Stimulated activated CD4-positive, alpha-beta T cell treated with anti-CD3 and anti-CD28 coated beads, TNF-alpha, amount 100 ng/mL, for 48 hours (primary cell): ENCODE data around the gene ACTC1.

Source experiments
- DNase-seq, 3 donors: peaks; one replicate each; pipeline ENCODE4 v3.0.0-alpha.2; 2020; ENCODE audit warnings: low read depth in 3 of 3

ACTC1 gene

DNA sequence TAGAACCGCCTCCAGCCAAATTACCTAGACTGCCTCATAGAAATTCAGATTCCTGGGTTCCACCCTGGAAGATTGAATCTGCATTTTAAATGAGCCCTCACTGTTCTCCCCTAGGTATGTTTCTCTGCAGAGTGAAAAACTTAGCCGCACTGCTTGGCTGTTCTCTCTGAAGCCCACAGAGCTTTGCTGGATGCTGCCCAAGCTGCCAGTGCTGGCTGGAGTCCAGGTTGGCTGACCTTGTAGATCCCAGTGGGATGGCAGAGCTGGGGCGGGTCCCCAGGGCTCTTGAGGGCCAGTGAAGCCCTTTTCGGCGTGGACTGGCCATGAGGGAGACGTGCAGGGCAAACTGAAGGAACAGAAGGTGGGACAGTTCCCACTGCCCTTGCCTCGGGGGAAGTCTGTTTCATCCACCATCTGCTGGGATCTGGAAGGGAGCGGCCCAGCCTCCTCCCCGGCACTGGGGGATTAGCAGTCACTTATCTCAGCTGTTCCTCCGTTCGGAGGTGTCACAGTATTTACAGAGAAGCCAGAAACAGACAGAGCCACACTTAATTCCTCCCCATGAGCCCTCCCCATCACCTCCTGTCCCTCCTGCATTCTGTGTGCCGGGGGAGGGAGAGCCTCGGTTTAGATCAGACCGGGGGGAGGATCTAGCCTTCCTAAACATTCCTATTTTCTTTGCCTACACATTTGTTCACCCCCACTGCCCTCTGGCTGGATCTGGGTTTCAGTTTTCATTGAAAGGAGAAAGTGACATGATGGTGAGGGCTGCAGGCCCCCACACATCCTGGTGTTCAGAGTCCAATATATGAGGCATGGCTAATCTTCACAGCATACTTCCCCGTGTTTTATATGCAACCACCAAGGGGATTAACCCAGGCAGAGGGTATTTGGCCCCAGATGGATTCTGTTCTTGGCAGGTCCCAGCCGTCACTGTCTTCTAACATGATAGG, 4.1 kb upstream of the ACTC1 start:
- no peak for DNase-seq

DNA sequence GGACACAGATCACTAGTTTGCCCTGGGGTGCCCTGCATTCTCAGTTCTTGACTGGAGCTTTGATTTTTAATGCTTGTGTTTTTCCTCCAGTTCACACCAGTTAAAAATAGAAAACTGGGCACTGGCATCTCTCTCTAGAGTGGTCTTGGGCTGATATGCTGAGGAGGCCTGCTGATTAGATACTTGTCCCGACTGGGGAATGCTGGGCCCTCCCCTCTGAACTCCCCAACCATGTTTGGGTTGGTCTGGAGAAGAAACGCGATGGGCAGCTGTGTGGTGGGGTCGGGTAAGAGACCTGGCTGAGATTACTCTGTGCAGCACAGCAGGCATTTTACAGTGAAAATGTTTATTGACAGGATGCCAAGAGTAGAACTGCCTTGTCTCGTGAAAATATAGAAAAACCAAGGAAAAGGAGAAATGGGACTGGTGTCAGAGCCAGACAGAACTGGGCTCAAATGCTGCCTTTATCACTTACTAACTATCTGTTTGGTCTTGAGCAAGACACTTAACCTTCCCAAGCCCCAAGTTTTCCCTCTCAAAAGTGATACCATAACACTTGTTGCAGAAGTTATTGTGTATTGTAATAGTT, 1.6 kb upstream of the ACTC1 start:
- DNase-seq = no peak

DNA sequence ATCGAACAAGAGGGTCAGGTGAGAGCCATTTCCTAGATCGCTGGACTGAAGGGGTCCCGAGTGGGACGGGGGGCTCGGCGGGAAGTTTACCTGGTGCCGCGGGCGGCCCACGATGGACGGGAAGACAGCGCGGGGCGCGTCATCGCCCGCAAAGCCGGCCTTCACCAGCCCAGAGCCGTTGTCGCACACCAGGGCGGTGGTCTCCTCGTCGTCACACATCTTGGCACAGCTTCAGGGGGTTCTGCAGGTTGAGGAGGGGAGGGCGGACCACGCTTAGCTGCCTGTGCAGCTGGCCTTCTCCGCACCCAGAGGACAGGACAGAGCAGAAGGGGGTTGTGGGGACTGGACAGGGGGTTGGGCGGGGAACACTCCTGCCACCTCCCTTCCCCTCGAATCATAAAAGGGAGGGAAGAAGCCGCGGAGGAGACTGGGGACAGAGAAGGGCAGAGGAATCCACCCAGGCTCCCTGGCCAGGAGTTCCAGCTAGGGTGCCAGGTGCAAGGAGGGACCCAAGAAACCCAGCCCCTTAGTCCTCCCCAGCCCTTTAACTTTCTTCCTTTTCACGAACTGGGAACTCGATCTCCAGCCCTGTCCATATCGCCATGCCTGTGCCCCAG, 651 bp downstream of the ACTC1 start:
- DNase-seq = no peak

DNA sequence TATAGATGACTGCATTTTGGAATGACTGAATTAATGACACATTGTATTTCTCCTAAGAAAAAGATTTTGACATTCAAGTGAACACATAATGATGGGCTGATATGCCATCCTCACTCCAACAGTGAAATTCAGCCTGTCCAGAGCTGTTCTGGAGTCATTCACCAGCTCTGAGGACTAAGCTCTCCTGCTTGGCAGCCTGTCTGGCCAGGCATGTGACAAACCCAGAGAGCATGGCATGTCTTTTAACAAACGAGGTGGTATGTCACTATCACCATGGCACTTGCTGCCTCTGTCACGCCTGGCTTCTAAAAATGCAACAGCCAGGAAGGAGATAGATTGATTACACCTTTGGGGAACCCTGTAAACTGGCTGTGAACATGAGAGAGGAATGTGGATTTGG, 1.4 kb downstream of the ACTC1 start:
- DNase-seq = no peak

DNA sequence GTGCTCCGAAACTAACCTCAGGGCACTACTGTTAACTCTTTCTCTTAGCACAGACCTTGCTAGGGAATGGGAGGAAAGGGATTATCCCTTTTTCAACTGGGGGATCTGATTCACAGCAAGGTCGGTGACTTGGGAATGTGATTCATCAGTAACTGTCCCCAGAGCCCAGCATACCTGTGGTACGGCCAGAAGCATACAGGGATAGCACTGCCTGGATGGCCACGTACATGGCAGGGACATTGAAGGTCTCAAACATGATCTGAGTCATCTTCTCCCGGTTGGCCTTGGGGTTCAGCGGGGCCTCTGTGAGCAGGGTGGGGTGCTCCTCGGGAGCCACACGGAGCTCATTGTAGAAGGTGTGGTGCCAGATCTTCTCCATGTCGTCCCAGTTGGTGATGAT, 2.3 kb downstream of the ACTC1 start:
- DNase-seq = no peak

DNA sequence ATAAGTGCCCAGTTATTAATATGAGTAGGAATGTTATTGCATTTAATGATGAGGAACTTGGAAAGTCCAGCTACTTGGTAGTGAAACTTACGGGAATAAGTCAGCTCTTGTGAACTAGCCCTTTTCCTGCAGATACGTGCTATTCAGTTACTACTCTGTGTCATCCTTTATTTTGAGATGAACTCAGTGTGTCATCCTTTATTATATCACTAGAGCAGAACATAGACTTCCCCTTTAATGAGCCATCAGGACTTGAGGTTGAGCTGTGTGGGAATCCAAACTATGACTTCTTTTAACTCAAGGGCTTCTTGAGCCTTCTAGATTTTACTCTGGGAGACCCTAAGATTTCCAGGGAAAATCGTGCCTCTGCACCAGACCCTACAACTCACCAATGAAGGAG, 3.6 kb downstream of the ACTC1 start:
- no peak for DNase-seq

DNA sequence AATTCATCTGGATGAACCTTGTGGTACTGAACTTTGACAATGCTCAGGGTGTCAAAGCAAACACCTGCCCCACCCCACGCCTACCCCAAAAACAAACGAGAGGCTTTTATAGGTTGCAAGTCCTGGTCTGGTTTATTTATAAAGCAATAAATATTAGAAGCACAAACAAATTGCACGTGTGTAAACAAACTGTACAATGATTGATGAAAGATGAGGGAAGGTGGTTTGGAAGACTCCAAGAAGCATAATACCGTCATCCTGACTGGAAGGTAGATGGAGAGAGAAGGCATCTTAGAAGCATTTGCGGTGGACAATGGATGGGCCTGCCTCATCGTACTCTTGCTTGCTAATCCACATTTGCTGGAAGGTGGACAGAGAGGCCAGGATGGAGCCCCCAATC, 5.2 kb downstream of the ACTC1 start:
- no peak for DNase-seq

DNA sequence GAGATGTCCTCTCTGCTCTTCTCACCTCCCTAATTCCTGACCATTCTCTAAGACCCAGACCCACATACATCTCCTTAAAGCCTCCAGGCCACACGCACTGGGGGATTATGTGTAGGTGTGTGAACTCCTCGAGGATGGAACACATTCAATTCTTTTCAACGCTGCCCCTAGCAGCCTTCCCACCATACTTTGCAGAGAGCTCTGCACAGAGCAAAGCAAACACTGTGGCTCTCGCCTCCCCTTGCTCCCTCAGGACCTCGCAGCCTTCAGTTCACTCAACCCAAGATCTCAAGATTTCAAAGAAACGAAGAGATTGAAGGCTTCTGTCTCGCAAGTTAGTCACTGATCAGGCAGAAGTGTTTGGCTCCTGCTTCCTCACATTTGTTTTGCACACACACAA, 6.0 kb downstream of the ACTC1 start:
- no peak for DNase-seq

DNA sequence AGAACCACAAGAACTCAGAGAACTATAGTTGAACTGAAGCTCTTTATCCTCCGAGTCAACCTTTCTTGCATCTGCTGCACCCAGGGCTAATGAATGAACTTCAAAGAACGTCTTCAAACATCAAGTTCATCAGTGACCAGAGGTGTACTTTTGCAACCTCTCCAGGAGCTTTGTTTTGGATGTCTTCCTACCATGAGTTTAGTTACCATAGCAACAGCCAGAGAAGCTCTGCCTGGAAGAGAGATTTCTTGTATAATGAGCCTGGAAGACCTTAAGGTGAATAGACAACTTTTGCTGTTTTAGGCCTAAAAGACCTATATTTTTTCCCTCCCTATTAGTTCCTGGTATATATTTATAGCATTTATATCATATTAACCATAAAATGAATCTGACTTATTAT, 9.1 kb downstream of the ACTC1 start:
- DNase-seq = no peak

DNA sequence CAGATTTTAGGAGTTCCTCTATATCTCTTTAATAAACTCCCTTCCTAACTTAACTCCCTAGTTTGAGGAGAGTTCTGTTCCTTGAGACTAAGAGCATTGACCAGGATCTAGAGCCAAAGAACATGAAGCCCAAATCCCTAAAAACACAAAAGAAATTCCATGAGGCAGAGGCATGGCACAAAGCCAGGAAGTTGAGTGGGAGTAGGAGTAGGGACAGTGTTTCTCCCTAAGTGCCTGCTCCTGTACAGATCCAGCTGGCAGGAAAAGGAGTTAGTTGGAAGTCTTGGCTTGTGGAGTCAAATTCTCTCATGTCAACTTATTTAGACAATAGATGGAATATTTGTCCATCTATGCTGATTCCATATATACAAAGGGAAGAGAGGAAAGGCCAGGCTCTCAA, 11.4 kb downstream of the ACTC1 start:
- DNase-seq = no peak

DNA sequence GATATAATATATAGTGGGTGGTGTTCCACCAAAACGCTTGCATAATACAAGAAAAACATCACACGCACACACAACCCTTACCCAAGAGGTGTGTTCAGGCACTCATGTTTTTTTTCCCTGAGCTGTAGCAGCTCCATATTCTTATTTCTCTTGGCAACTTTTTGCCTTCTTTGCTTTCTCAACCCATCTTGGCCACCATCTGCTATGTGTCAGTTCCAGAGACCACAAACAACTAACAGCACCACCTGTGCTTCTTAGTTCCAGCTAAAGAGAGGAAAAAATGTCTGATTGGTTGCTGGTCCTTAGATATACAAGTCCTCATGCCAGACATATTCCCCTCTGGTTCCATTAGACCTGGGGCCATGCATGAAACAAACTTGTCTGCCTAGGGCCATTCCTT, 11.9 kb downstream of the ACTC1 start:
- no peak for DNase-seq

DNA sequence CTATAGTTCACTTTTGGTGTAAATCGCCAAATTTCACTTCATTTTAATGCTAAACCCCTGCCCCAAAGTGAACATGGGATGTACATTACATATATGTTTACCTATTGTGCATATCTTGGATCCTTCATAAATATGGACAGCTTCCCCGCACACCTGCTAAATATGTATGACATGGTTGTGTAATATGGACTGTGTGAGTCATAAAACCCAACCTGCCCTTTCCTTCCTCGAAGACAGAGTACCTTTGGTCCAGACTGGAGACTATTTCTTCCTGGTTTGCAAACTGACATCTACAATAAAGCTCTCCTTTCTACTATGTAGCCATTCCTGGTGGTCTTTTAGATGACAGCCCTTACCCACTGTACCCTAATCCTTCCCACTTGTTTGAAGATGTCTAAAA, 12.4 kb downstream of the ACTC1 start:
- no peak for DNase-seq

DNA sequence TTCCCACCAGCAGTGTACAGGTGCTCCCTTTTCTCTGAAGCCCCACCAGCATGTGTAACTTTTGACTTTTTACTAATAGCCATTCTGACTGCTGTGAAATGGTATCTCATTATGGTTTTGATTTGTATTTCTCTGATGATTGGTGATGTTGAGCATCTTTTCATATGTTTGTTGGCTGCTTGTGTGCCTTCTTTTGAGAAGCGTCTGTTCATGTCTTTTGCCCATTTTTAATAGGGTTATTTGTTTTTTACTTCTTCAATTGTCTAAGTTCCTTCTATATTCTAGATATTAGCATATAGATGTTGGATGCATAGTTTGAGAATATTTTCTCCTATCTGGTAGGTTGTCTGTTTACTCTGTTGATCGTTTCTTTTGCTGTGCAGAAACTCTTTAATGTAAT, 14.6 kb downstream of the ACTC1 start:
- no peak for DNase-seq

DNA sequence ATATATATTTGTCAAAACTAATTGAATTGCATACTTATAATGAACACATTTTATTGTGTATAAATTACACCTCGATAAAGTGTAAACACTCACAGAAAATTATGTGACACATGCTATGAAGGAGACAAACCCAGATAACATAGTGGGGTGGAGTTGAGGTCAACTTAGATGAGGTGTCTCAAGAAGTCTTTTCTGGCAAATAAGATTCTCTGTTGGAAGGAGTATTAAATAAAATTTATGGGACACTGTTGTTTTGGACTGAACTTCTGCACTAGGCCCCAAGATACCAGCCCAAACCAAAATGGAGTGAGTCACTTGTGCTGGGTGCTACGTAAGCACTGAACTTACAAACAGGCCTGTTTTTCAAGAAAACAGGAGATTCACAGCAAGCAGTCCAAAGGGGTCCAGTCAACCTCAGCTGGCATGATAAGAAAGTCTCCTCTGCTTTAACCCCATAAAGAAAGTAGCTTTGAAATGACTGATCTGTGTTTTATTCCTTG, 18.7 kb downstream of the ACTC1 start:
- no peak for DNase-seq

DNA sequence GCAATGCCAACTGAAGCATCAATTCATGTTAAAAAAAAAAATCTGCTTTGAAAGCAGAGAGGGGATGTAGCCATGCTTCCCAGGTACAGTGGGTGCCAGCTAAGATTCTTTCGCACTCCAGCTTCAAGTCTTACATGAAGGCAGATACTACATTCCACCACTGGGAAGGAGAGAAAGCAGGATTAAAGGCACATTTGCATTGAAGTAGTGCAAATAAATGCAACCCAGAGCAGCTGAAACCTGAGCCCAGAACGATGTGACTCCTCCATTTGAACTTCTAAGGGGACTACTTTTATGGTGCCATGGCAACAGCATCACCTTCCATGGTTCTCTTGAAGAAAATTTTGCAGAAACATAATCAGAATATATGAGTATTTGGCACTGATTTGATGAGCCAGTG, 21.4 kb downstream of the ACTC1 start:
- no peak for DNase-seq

DNA sequence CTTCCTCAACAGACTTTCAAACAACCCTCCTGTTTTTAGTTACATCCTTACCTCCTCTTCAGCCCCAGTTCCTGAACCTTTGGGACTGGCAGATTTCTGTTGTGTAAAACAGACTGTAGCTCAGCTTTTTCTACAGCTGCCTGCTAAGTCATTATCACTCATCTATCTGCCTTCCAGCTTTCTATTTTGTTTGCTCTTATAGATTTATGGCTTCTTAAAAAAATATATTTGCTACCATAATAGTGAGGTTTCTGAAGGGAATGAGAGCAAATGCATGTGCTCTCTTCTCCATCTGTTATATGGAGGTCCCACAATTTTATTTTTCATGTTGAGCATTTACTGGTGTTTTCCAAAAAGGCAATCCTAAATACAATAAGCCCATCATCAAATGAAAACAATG, 22.3 kb downstream of the ACTC1 start:
- no peak for DNase-seq

DNA sequence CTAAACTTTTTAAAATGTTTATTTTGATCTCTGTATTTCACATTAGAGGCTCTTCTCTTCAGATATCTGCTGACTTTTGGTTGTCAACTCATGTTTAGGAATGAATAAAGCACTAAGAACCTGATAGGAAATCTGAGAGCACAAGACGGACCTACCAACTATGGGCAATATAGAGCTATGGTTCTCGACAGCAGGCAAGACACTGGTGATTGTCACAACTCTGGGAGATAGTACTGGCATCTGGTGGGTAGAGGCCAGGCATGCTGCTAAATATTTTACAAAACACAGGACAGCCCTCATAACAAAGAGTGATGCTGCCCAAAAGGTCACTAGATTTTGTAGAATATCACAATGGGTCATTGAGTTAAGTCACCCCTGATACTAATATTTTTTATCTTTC, 23.0 kb downstream of the ACTC1 start:
- no peak for DNase-seq

DNA sequence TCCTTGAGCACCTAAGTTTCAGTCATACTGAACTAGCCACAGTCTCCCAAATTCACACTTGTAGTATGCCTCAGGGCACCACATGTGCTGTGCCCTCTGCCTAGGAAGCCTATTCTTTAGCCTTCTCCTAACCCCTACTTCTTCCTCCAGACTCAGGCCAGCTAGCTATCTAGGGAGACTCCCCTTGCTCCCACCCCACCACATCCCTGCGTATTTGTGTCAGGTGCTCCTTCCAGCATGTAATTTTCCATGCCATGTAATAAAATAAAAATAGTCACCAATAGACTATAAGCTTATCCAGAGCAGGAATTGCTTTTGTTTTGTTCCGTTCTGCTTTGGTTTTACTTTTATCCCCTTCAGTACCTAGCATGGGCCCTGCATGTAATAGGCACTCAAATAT, 25.6 kb downstream of the ACTC1 start:
- DNase-seq = no peak

DNA sequence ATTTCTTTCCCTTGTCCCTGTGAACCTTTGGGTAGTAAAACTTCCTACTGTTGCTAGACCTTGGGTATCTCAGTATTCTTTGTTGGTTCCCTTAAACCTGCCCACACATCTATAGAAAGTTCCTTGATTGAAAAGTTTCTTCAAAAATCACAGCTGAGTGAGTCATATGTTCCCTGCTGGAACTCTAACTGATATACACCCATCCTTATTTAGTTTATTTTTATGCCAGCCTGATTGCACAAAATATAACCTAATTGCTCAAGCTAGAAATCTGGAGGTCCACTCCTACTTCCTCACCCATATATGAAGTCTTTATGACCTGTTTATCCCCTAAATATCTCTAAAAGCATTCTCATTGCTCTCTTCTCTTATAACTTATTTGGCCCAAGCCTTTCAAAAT, 26.8 kb downstream of the ACTC1 start:
- no peak for DNase-seq

DNA sequence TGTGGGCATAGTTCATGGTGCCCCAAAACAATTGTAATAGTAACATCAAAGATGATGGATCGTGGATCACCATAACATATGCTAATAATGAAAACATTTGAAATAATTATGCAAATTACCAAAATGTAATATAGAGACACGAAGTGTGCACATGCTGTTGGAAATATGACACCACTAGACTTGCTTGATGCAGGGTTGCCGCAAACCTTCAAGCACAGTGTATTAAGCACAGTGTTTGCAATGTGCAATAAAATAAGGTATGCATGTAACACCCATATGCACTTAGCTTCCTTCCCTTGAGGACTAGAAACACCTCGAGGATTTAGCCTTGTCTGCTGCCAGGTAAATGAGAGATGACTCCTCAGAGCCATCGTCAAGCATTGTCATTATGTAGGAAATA, 29.6 kb downstream of the ACTC1 start:
- no peak for DNase-seq

DNA sequence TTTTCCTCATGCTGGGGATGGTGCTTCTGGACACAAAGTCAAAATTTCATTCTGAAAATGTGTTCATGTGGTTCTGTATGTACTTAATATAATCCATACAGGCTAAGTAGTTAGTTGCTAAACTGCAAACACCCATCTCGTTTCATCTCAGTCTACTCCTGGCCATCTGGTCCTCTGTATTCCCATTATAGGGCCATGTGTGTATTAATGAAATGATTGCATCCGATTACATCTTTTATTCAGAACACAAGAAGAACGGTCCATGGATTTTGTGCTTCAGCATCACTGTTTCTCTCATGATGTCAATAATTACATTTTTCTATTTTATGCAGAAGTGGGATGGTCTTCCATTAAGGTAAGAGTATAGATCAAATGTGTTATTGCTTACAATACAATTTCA, 34.4 kb downstream of the ACTC1 start:
- no peak for DNase-seq

DNA sequence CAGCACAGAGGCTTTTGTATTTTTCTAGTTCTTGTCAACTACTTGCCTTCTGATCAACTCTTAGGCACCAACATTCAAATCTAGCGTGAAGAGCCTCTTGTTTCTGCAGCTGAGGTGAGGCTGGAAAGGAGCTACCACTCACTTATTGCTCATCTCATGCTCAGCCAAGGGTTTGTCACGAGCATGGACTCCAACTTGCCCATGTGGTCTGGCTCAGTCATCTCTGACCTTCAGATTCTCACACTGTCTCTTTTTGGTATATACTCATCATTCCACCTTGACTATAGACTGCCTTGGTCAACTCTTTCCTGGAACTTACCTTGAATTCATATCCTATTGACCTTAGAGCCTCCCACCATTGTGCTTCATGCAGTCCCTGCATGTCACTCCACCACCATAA, 35.4 kb downstream of the ACTC1 start:
- DNase-seq = no peak

DNA sequence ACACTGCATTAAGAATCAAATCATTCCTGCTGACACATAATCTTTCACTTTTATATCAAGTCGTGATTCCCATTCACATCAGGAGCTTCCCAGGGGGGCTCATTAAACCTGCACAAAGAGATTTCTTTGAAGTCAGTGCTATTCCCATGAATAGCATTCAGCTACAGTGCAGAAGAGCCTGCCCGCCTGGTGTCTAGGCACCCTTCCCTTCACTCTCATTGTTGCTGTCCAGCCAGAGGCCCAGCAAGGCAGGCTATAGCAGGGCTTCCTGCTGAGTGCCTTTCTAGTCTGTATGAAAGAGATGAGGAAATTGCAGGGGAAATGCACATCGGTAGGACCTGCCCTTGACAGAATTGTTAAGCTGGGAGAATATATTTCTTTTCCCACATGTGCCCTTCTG, 36.0 kb downstream of the ACTC1 start:
- no peak for DNase-seq
